ENCODE results near the gene FAM83D.

- TF ChIP-seq, protein P1, sequence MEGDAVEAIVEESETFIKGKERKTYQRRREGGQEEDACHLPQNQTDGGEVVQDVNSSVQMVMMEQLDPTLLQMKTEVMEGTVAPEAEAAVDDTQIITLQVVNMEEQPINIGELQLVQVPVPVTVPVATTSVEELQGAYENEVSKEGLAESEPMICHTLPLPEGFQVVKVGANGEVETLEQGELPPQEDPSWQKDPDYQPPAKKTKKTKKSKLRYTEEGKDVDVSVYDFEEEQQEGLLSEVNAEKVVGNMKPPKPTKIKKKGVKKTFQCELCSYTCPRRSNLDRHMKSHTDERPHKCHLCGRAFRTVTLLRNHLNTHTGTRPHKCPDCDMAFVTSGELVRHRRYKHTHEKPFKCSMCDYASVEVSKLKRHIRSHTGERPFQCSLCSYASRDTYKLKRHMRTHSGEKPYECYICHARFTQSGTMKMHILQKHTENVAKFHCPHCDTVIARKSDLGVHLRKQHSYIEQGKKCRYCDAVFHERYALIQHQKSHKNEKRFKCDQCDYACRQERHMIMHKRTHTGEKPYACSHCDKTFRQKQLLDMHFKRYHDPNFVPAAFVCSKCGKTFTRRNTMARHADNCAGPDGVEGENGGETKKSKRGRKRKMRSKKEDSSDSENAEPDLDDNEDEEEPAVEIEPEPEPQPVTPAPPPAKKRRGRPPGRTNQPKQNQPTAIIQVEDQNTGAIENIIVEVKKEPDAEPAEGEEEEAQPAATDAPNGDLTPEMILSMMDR (IDR thresholded peaks at IDR 0.05): no peak
- no peak for TF ChIP-seq ZNF317 (CRISPR knock-in tag; IDR thresholded peaks at IDR 0.05; ENCODE audit: borderline replicate concordance, low read depth)
- no peak for TF ChIP-seq AFF4 (CRISPR knock-in tag; IDR thresholded peaks at IDR 0.05; ENCODE audit: borderline replicate concordance)
- TF ChIP-seq, protein P2, sequence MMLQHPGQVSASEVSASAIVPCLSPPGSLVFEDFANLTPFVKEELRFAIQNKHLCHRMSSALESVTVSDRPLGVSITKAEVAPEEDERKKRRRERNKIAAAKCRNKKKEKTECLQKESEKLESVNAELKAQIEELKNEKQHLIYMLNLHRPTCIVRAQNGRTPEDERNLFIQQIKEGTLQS (CRISPR knock-in tag; conservative IDR thresholded peaks at IDR 0.05): no peak
- no peak for TF ChIP-seq ZNF232 (CRISPR knock-in tag; IDR thresholded peaks at IDR 0.05)
- TF ChIP-seq ZNF121 (CRISPR knock-in tag; IDR thresholded peaks at IDR 0.05): no peak
- TF ChIP-seq NR2C2 (CRISPR knock-in tag; IDR thresholded peaks at IDR 0.05): no peak
Observed at GRCh38 chr20:38961530-38962043, 35.4 kb downstream of the FAM83D start.
